HepG2 (cell line): ENCODE measurements around the gene PHAX. TPM values are rescaled to one million over a fixed set of nuclear protein-coding genes. Genes with fewer than 3 reads are reported as not detected.

Experiments used
- ATAC-seq: fragments of 200-7000 bp; cut with Tn5 transposase; 3 replicates; pipeline ENCODE4 v1.9.1; 2020; ENCODE audit warnings: mild to moderate bottlenecking, moderate library complexity
- BruUV-seq: library from RNA; stranded (reverse); fragments of 400-500 nt; replicated peaks from 2 replicates; lab custom pipeline; 2021; lab: Mats Ljungman, UMichigan
- CTCF ChIA-PET: fragments of 300-600 bp; formaldehyde crosslinking; extraction: SDS; loops from one replicate; lab custom pipeline; 2021; ENCODE audit warnings: low total read pairs, inconsistent platforms, low intra/inter-chr PET ratio; lab: Yijun Ruan, JAX
- POLR2A ChIA-PET: fragments of 350-600 bp; sonication (Branson Sonifier 250); formaldehyde crosslinking; loops from one replicate; lab custom pipeline; 2020; ENCODE audit warnings: antibody characterized with exemption, inconsistent platforms; lab: Yijun Ruan, JAX
- DNase-seq: peaks from one replicate; pipeline ENCODE4 v3.0.0-alpha.2; 2015; ENCODE audit warnings: low spot score
- FAIRE-seq: peaks from 3 replicates; lab custom pipeline; 2011; peaks lifted over from hg19 to GRCh38; lab: Jason Lieb, UNC
- H2AFZ ChIP-seq: one replicate; pipeline ENCODE4 v1.6.1; 2011; ENCODE audit warnings: low read length, inconsistent platforms
- H3K27ac ChIP-seq: fragments of 300-600 bp; 3 replicates; pipeline ENCODE4 v1.8.0; 2011; ENCODE audit warnings: mixed run types, mild to moderate bottlenecking, mixed read lengths, low read length, inconsistent platforms; ENCODE audit not compliant: insufficient read depth; ENCODE audit errors: extremely low read length
- H3K27me3 ChIP-seq, 2 experiments: fragments of 200-600 bp in 1 of 2; 2 replicates in 1 of 2; 3 replicates in 1 of 2; pipeline versions ENCODE4 v1.6.0 to v1.8.0; 2011; ENCODE audit warnings: low read length in 2 of 2, mild to moderate bottlenecking in 2 of 2, moderate library complexity in 2 of 2, inconsistent platforms in 1 of 2; ENCODE audit not compliant: insufficient read depth in 2 of 2, control insufficient read depth in 1 of 2
- H3K36me3 ChIP-seq, 2 experiments: fragments of 200-600 bp in 1 of 2; replicated peaks in 1 of 2; 2 replicates in 1 of 2; 3 replicates in 1 of 2; pipeline versions ENCODE4 v1.5.1 to v1.8.0; 2011; ENCODE audit warnings: low read length in 2 of 2, inconsistent platforms in 1 of 2; ENCODE audit not compliant: insufficient read depth in 2 of 2, control insufficient read depth in 1 of 2
- H3K4me1 ChIP-seq: 2 replicates; pipeline ENCODE4 v1.5.1; 2012; ENCODE audit warnings: low read length, inconsistent platforms; ENCODE audit not compliant: insufficient read depth
- H3K4me2 ChIP-seq: 2 replicates; pipeline ENCODE4 v1.6.0; 2011; ENCODE audit warnings: low read depth, low read length, inconsistent platforms
- H3K4me3 ChIP-seq, 3 experiments: fragments of 200-600 bp in 1 of 3; sonication (generic), shearing (Covaris generic) in 1 of 3; replicated peaks in 1 of 3; 2 replicates each; pipeline ENCODE4 v1.5.1; 2011 to 2016; ENCODE audit warnings: low read length in 3 of 3, inconsistent platforms in 2 of 3, low read depth in 2 of 3, mild to moderate bottlenecking in 2 of 3, control low read depth in 1 of 3, mixed read lengths in 1 of 3; ENCODE audit not compliant: insufficient read depth in 1 of 3
- H3K79me2 ChIP-seq: one replicate; pipeline ENCODE4 v1.6.1; 2011; ENCODE audit warnings: low read length, inconsistent platforms; ENCODE audit not compliant: insufficient read depth
- H3K9ac ChIP-seq: 2 replicates; pipeline ENCODE4 v1.6.0; 2011; ENCODE audit warnings: mild to moderate bottlenecking, low read depth, low read length, inconsistent platforms; ENCODE audit not compliant: insufficient read depth
- H3K9me3 ChIP-seq: 2 replicates; pipeline ENCODE4 v1.5.1; 2012; ENCODE audit warnings: mild to moderate bottlenecking, low read length
- H4K20me1 ChIP-seq: 2 replicates; pipeline ENCODE4 v1.6.0; 2011; ENCODE audit warnings: inconsistent platforms, mild to moderate bottlenecking, low read length, moderate library complexity; ENCODE audit not compliant: insufficient read depth
- MAFK ChIP-seq, 2 experiments: IDR thresholded peaks in 1 of 2; conservative IDR thresholded peaks in 1 of 2; 2 replicates each; pipeline ENCODE4 v1.6.1; 2011; ENCODE audit warnings: improper control_type of control experiment in 2 of 2, low read length in 2 of 2
- NCOA2 ChIP-seq: sonication (generic); formaldehyde crosslinking; IDR thresholded peaks from 2 replicates; pipeline ENCODE4 v1.8.0; 2022; ENCODE audit warnings: inconsistent platforms
- NFKB2 ChIP-seq: sonication (generic); formaldehyde crosslinking; IDR thresholded peaks from 2 replicates; pipeline ENCODE4 v1.4.0; 2020; ENCODE audit warnings: missing genetic modification reagents, borderline replicate concordance
- PHB2 ChIP-seq: fragments of 450-650 bp; IDR thresholded peaks from 2 replicates; pipeline ENCODE4 v1.6.1; 2018; ENCODE audit not compliant: partially characterized antibody
- SSRP1 ChIP-seq: IDR thresholded peaks from 2 replicates; pipeline ENCODE4 v1.6.1; 2016; ENCODE audit warnings: control low read depth
- TCF7L2 ChIP-seq: IDR thresholded peaks from 2 replicates; pipeline ENCODE4 v1.6.1; 2011; ENCODE audit warnings: mild to moderate bottlenecking, low read depth, low read length, moderate library complexity
- ZNF251 ChIP-seq: sonication (generic); formaldehyde crosslinking; IDR thresholded peaks from 2 replicates; pipeline ENCODE4 v1.9.0; 2021; ENCODE audit warnings: mild to moderate bottlenecking, missing genetic modification reagents
- ZNF33A ChIP-seq: sonication (generic); formaldehyde crosslinking; IDR thresholded peaks from 2 replicates; pipeline ENCODE4 v1.5.1; 2020; ENCODE audit warnings: missing genetic modification reagents, mild to moderate bottlenecking, moderate library complexity, borderline replicate concordance
- ZNF552 ChIP-seq: sonication (generic); formaldehyde crosslinking; IDR thresholded peaks from 2 replicates; pipeline ENCODE4 v1.9.0; 2022; ENCODE audit warnings: missing genetic modification reagents, mild to moderate bottlenecking, borderline replicate concordance
- WGBS: methylation state at CpG from one replicate; pipeline ENCODE4 v1.1.6; 2017; ENCODE audit warnings: low lambda C conversion rate; 5-methylcytosine and 5-hydroxymethylcytosine counted together
- in situ Hi-C: cut with HindIII; loops from 2 replicates; pipeline ENCODE4 v1.10.0; 2017; ENCODE audit warnings: low pct_unique_long_range_greater_than_20kb; ENCODE audit not compliant: extremely low pct_ligation_motif_present
- intact Hi-C: fragments of 100-400 bp; cut with micrococcal nuclease; formaldehyde crosslinking; loops from one replicate; pipeline ENCODE4 v1.10.0; 2022; ENCODE audit not compliant: unreplicated experiment
- polyA plus RNA-seq, 8 experiments: library from polyadenylated mRNA; depleted of rRNA in 3 of 8; stranded (reverse) in 7 of 8; unstranded in 1 of 8; fragments of >200 nt; fragmentation: Illumina TruSeq in 4 of 8; extraction: Trizol in 4 of 8; gene quantifications; 2 replicates each; pipeline versions ENCODE4 v1.2.1 to v1.2.3, GENCODE V29; 2011 to 2016; ENCODE audit warnings: low read depth in 4 of 8, missing spikeins in 1 of 8, mixed read lengths in 1 of 8; ENCODE audit not compliant: insufficient read depth in 1 of 8
- total RNA-seq, 5 experiments: library from RNA; depleted of rRNA; stranded (reverse); fragments of >200 nt; fragmentation: Illumina TruSeq; extraction: Trizol; gene quantifications; 2 replicates each; pipeline ENCODE4 v1.2.3, GENCODE V29; 2016; ENCODE audit warnings: low read depth in 1 of 5
- TF ChIP-seq, protein P1 (sequence below): sonication (generic); formaldehyde crosslinking; IDR thresholded peaks from 2 replicates; pipeline ENCODE4 v1.4.0; 2020; ENCODE audit warnings: mild to moderate bottlenecking, missing genetic modification reagents
- TF ChIP-seq, protein P2 (sequence below): sonication (generic); formaldehyde crosslinking; IDR thresholded peaks from 2 replicates; pipeline ENCODE4 v1.8.0; 2022; ENCODE audit warnings: missing genetic modification reagents, mild to moderate bottlenecking, inconsistent platforms, borderline replicate concordance
- TF ChIP-seq, protein P3 (sequence below): IDR thresholded peaks from 2 replicates; pipeline ENCODE4 v1.6.1; 2016; ENCODE audit warnings: missing biosample characterization, missing genetic modification reagents, low read depth
- TF ChIP-seq, protein P4 (sequence below): sonication (generic); IDR thresholded peaks from 2 replicates; pipeline ENCODE4 v1.6.1; 2016; ENCODE audit warnings: low read depth, borderline replicate concordance
- TF ChIP-seq, protein P5 (sequence below): sonication (generic); formaldehyde crosslinking; IDR thresholded peaks from 2 replicates; pipeline ENCODE4 v1.8.0; 2022; ENCODE audit warnings: missing genetic modification reagents, low read depth, mild to moderate bottlenecking, borderline replicate concordance
- TF ChIP-seq, protein P6 (sequence below): IDR thresholded peaks from 2 replicates; pipeline ENCODE4 v1.6.1; 2016; ENCODE audit warnings: missing compliant biosample characterization, missing genetic modification reagents, borderline replicate concordance
- TF ChIP-seq, protein P7 (sequence below): sonication (generic); formaldehyde crosslinking; IDR thresholded peaks from 2 replicates; pipeline ENCODE4 v1.4.0; 2020; ENCODE audit warnings: mild to moderate bottlenecking, low read depth, missing genetic modification reagents

PHAX gene
- total and polyA plus RNA-seq, 2 of the 13 experiments (the other 11 are each of a cell fraction or from before 2014, with no cell fraction given), result 20.0 to 59.7 TPM

DNA sequence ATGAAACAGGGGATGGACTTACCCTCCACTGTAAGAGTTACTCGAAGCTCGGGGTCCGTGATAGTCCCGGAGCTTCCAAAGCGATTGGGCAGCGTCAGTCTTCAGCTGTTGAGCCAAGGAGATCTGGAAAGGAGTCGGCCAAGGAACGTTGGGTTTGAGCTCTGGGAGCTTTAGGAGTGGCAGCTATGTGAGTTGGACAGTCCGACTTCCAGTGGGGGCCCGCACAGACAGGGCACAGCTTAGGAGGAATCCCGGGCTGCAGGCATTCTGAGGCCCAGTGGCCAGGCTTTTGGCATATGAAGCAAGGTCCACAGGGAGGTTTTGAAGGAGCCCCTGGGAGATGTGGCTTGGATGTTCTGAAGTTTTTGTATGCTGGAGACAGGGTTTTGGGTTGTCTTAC lies 72.7 kb downstream of the PHAX start:
- no peaks in the 10 kb centered on the region for H3K36me3 ChIP-seq
- no peak overlapping the region for H3K27ac ChIP-seq
- H4K20me1 ChIP-seq, result no peaks in the 10 kb centered on the region
- ATAC-seq (no peak), DNase-seq (no peak), FAIRE-seq (no peak)
- H3K4me3 ChIP-seq, result no peak overlapping the region
- H3K27me3 ChIP-seq, result peaks cover 0 to 3% of the 10 kb centered on the region in 2 experiments; a peak in 2 of 5 replicates
- H3K4me2 ChIP-seq, result no peak overlapping the region
- POLR2A ChIA-PET, result interaction anchor here (1.2 kb wide), 1 partner anchor 105 kb away, joined by 3 read pairs; no protein-coding TSS in a partner anchor
- no peak overlapping the region for H3K9ac ChIP-seq
- H2AFZ ChIP-seq, result no peak overlapping the region
- no peaks in the 10 kb centered on the region for H3K79me2 ChIP-seq
- peaks cover 29% of the 10 kb centered on the region for H3K4me1 ChIP-seq
- no TSS peak for BruUV-seq
- in situ Hi-C loops (loop anchor here (25.0 kb wide), 1 partner anchor 364 kb away; the partner anchor contains the start of gene MARCHF3), intact Hi-C loops (no loop called here)
- 49% methylated on average over 8 of the region's 11 CpGs for WGBS
- CTCF ChIA-PET, result no interaction called here
- peaks cover 4% of the 10 kb centered on the region; the same call in 1 of the 2 replicates for H3K9me3 ChIP-seq
- TF ChIP-seq, protein P1, sequence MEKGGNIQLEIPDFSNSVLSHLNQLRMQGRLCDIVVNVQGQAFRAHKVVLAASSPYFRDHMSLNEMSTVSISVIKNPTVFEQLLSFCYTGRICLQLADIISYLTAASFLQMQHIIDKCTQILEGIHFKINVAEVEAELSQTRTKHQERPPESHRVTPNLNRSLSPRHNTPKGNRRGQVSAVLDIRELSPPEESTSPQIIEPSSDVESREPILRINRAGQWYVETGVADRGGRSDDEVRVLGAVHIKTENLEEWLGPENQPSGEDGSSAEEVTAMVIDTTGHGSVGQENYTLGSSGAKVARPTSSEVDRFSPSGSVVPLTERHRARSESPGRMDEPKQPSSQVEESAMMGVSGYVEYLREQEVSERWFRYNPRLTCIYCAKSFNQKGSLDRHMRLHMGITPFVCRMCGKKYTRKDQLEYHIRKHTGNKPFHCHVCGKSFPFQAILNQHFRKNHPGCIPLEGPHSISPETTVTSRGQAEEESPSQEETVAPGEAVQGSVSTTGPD (CRISPR knock-in tag), result no peak
- TF ChIP-seq PHB2 (no peak), SSRP1 (CRISPR knock-in tag) (no peak), NFKB2 (CRISPR knock-in tag) (no peak), ZNF552 (CRISPR knock-in tag) (no peak), MAFK (conservative IDR thresholded peaks at IDR 0.05 in 1 of 2, IDR thresholded peaks at IDR 0.05 in 1 of 2; ENCODE audit: low read length in 2 of 2) (no peak), ZNF33A (no peak), NCOA2 (no peak), ZNF251 (CRISPR knock-in tag) (no peak), TCF7L2 (no peak)
- TF ChIP-seq, protein P2, sequence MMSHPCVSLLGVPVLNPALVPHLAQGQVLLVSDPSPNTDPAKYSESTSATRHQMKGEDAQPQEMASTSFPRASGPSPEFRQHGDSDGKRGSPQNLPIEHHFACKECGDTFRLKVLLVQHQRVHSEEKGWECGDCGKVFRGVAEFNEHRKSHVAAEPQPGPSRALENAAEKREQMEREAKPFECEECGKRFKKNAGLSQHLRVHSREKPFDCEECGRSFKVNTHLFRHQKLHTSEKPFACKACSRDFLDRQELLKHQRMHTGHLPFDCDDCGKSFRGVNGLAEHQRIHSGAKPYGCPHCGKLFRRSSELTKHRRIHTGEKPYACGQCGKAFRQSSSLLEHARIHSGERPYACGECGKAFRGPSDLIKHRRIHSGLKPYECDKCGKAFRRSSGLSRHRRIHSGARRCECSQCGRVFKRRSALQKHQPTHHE, result no peak
- TF ChIP-seq, protein P3, sequence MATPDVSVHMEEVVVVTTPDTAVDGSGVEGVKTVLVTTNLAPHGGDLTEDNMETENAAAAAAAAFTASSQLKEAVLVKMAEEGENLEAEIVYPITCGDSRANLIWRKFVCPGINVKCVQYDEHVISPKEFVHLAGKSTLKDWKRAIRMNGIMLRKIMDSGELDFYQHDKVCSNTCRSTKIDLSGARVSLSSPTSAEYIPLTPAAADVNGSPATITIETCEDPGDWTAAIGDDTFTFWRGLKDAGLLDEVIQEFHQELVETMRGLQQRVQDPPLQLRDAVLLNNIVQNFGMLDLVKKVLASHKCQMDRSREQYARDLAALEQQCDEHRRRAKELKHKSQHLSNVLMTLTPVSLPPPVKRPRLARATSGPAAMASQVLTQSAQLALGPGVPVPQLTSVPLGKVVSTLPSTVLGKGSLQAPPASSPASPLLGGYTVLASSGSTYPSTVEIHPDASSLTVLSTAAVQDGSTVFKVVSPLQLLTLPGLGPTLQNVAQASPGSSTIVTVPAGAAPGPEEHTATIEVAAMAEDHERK (CRISPR knock-in tag), result no peak
- TF ChIP-seq, protein P4, sequence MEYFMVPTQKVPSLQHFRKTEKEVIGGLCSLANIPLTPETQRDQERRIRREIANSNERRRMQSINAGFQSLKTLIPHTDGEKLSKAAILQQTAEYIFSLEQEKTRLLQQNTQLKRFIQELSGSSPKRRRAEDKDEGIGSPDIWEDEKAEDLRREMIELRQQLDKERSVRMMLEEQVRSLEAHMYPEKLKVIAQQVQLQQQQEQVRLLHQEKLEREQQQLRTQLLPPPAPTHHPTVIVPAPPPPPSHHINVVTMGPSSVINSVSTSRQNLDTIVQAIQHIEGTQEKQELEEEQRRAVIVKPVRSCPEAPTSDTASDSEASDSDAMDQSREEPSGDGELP, result no peak
- TF ChIP-seq, protein P5, sequence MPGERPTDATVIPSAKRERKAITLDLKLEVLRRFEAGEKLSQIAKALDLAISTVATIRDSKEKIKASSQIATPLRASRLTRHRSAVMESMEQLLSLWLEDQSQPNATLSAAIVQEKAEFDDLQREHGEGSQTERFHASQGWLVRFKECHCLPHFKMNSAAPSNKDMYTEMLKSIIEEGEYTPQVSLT (CRISPR knock-in tag), result no peak
- TF ChIP-seq, protein P6, sequence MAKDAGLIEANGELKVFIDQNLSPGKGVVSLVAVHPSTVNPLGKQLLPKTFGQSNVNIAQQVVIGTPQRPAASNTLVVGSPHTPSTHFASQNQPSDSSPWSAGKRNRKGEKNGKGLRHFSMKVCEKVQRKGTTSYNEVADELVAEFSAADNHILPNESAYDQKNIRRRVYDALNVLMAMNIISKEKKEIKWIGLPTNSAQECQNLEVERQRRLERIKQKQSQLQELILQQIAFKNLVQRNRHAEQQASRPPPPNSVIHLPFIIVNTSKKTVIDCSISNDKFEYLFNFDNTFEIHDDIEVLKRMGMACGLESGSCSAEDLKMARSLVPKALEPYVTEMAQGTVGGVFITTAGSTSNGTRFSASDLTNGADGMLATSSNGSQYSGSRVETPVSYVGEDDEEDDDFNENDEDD (CRISPR knock-in tag), result no peak
- TF ChIP-seq, protein P7, sequence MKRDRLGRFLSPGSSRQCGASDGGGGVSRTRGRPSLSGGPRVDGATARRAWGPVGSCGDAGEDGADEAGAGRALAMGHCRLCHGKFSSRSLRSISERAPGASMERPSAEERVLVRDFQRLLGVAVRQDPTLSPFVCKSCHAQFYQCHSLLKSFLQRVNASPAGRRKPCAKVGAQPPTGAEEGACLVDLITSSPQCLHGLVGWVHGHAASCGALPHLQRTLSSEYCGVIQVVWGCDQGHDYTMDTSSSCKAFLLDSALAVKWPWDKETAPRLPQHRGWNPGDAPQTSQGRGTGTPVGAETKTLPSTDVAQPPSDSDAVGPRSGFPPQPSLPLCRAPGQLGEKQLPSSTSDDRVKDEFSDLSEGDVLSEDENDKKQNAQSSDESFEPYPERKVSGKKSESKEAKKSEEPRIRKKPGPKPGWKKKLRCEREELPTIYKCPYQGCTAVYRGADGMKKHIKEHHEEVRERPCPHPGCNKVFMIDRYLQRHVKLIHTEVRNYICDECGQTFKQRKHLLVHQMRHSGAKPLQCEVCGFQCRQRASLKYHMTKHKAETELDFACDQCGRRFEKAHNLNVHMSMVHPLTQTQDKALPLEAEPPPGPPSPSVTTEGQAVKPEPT (CRISPR knock-in tag), result no peak
